SK-N-SH treated with all-trans-retinoic acid at 6 μM for 48 hours (cell line): ENCODE data around the gene COL23A1.
A peak's percentile ranks its signal among the peaks of the same experiment; 100 is the strongest.

Experiments used
- ATAC-seq: fragments of 200-7000 bp; cut with Tn5 transposase; 3 replicates; pipeline ENCODE4 v1.9.1; 2020; ENCODE audit warnings: mild to moderate bottlenecking, moderate library complexity
- ARNTL ChIP-seq: fragments of 450-650 bp; formaldehyde crosslinking; IDR thresholded peaks from 2 replicates; pipeline ENCODE4 v1.5.0; 2020; ENCODE audit warnings: low read depth, mild to moderate bottlenecking, moderate library complexity, borderline replicate concordance
- BACH2 ChIP-seq: fragments of 250-450 bp; sonication (Bioruptor Pico); IDR thresholded peaks from 2 replicates; pipeline ENCODE4 v1.9.0; 2021; ENCODE audit warnings: mild to moderate bottlenecking, borderline replicate concordance
- CSDC2 ChIP-seq: fragments of 250-450 bp; sonication (Bioruptor Pico); IDR thresholded peaks from 2 replicates; pipeline ENCODE4 v1.5.0; 2020; ENCODE audit warnings: mild to moderate bottlenecking, moderate library complexity
- ESRRG ChIP-seq: fragments of 250-450 bp; sonication (Bioruptor Pico); IDR thresholded peaks from 2 replicates; pipeline ENCODE4 v1.6.1; 2021; ENCODE audit warnings: mild to moderate bottlenecking
- GLIS3 ChIP-seq: fragments of 250-450 bp; sonication (Bioruptor Pico); IDR thresholded peaks from 2 replicates; pipeline ENCODE4 v1.5.0; 2020; ENCODE audit warnings: mild to moderate bottlenecking, moderate library complexity
- ISL1 ChIP-seq: fragments of 250-450 bp; sonication (Bioruptor Pico); IDR thresholded peaks from 2 replicates; pipeline ENCODE4 v2.1.2; 2022; ENCODE audit warnings: mild to moderate bottlenecking, moderate library complexity
- PPARA ChIP-seq: fragments of 250-450 bp; sonication (Bioruptor Pico); IDR thresholded peaks from 2 replicates; pipeline ENCODE4 v1.5.0; 2020; ENCODE audit warnings: mild to moderate bottlenecking, borderline replicate concordance
- SNAI2 ChIP-seq: fragments of 250-450 bp; sonication (Bioruptor Pico); IDR thresholded peaks from 2 replicates; pipeline ENCODE4 v1.5.0; 2020; ENCODE audit warnings: mild to moderate bottlenecking, moderate library complexity
- TOX ChIP-seq: fragments of 250-450 bp; sonication (Bioruptor Pico); IDR thresholded peaks from 2 replicates; pipeline ENCODE4 v1.8.0; 2021; ENCODE audit warnings: mild to moderate bottlenecking, moderate library complexity, borderline replicate concordance
- ZC3H10 ChIP-seq: fragments of 250-450 bp; sonication (Bioruptor Pico); IDR thresholded peaks from 2 replicates; pipeline ENCODE4 v1.5.1; 2021; ENCODE audit warnings: mild to moderate bottlenecking, moderate library complexity
- ZFP3 ChIP-seq: fragments of 250-450 bp; sonication (Bioruptor Pico); IDR thresholded peaks from 2 replicates; pipeline ENCODE4 v1.5.0; 2020; ENCODE audit warnings: mild to moderate bottlenecking, moderate library complexity
- ZFP30 ChIP-seq: fragments of 450-650 bp; formaldehyde crosslinking; IDR thresholded peaks from 2 replicates; pipeline ENCODE4 v1.5.0; 2022; ENCODE audit warnings: mild to moderate bottlenecking, moderate library complexity
- ZNF565 ChIP-seq: fragments of 450-650 bp; formaldehyde crosslinking; conservative IDR thresholded peaks from 2 replicates; pipeline ENCODE4 v1.5.0; 2020; ENCODE audit warnings: low read depth, mild to moderate bottlenecking, moderate library complexity
- ZNF70 ChIP-seq: fragments of 450-650 bp; formaldehyde crosslinking; IDR thresholded peaks from 2 replicates; pipeline ENCODE4 v1.5.0; 2020; ENCODE audit warnings: mild to moderate bottlenecking, moderate library complexity
- ZNF8 ChIP-seq: fragments of 450-650 bp; formaldehyde crosslinking; IDR thresholded peaks from 2 replicates; pipeline ENCODE4 v1.5.0; 2020; ENCODE audit warnings: mild to moderate bottlenecking, moderate library complexity
- TF ChIP-seq, protein P1 (sequence below): fragments of 250-450 bp; sonication (Bioruptor Pico); IDR thresholded peaks from 2 replicates; pipeline ENCODE4 v1.8.0; 2020; ENCODE audit warnings: mild to moderate bottlenecking, moderate library complexity, borderline replicate concordance
- TF ChIP-seq, protein P2 (sequence below): fragments of 250-450 bp; sonication (Bioruptor Pico); IDR thresholded peaks from 2 replicates; pipeline ENCODE4 v1.5.0; 2020; ENCODE audit warnings: mild to moderate bottlenecking, moderate library complexity
- TF ChIP-seq, protein P3 (sequence below): fragments of 250-450 bp; sonication (Bioruptor Pico); IDR thresholded peaks from 2 replicates; pipeline ENCODE4 v1.8.0; 2021; ENCODE audit warnings: low read depth, mild to moderate bottlenecking, moderate library complexity, borderline replicate concordance
- TF ChIP-seq, protein P4 (sequence below): fragments of 250-450 bp; sonication (Bioruptor Pico); IDR thresholded peaks from 2 replicates; pipeline ENCODE4 v1.5.1; 2020; ENCODE audit warnings: low read depth, mild to moderate bottlenecking, moderate library complexity
- TF ChIP-seq, protein P5 (sequence below): fragments of 250-450 bp; sonication (Bioruptor Pico); IDR thresholded peaks from 2 replicates; pipeline ENCODE4 v1.5.1; 2021; ENCODE audit warnings: mild to moderate bottlenecking, moderate library complexity

The COL23A1 gene

DNA sequence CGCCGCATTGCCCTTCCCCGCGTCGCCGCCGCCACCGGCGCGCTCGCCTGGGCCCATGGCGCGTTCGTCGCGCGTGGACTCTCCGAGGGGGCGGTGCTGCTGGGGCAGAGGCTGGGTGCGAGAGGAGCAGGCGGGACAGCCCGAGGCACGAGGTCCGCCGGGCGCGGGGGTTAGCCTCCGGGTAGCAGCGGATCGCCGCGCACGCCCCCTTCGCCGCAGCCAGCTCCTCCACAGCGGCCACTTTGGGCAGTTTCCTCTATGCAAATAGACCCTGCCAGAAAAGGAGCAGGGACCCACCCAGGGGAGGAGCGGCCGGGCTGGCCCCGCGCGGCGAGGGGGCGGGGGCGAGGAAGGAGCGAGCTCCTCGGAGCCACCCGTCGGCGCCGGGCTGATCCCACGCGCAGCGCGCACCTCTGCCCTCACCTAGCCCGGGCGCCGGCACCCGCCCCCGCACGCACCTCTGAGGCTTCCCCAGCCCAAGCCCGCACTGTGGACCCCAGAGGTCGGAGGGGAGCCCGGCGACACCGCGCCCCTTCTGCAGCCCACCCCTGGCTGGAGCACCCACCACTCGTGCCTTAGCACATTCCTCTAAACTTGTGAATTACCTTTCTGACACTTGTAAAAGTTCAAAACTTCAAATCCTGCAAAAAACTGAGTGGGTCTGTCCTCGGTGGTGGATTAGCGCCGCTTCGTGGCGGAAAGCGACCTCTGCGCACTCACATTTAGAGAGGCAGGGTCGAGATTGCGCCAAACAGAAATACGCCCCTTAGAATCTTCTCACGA is at the start of gene COL23A1:
TSS of gene COL23A1 (minus strand) at position 253 of the 783 bp plus-strand sequence.
- TF ChIP-seq ZNF70 (CRISPR knock-in tag) (no peak), CSDC2 (CRISPR knock-in tag) (no peak), BACH2 (no peak), ISL1 (CRISPR knock-in tag) (no peak), TOX (CRISPR knock-in tag) (no peak), PPARA (no peak), ESRRG (CRISPR knock-in tag) (no peak), ZC3H10 (no peak), ZFP30 (CRISPR knock-in tag) (no peak), ZNF8 (CRISPR knock-in tag) (no peak), SNAI2 (CRISPR knock-in tag) (no peak), GLIS3 (CRISPR knock-in tag) (no peak), ZFP3 (CRISPR knock-in tag) (no peak)
- TF ChIP-seq, protein P1, sequence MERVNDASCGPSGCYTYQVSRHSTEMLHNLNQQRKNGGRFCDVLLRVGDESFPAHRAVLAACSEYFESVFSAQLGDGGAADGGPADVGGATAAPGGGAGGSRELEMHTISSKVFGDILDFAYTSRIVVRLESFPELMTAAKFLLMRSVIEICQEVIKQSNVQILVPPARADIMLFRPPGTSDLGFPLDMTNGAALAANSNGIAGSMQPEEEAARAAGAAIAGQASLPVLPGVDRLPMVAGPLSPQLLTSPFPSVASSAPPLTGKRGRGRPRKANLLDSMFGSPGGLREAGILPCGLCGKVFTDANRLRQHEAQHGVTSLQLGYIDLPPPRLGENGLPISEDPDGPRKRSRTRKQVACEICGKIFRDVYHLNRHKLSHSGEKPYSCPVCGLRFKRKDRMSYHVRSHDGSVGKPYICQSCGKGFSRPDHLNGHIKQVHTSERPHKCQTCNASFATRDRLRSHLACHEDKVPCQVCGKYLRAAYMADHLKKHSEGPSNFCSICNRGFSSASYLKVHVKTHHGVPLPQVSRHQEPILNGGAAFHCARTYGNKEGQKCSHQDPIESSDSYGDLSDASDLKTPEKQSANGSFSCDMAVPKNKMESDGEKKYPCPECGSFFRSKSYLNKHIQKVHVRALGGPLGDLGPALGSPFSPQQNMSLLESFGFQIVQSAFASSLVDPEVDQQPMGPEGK (CRISPR knock-in tag): no peak
- TF ChIP-seq, protein P2, sequence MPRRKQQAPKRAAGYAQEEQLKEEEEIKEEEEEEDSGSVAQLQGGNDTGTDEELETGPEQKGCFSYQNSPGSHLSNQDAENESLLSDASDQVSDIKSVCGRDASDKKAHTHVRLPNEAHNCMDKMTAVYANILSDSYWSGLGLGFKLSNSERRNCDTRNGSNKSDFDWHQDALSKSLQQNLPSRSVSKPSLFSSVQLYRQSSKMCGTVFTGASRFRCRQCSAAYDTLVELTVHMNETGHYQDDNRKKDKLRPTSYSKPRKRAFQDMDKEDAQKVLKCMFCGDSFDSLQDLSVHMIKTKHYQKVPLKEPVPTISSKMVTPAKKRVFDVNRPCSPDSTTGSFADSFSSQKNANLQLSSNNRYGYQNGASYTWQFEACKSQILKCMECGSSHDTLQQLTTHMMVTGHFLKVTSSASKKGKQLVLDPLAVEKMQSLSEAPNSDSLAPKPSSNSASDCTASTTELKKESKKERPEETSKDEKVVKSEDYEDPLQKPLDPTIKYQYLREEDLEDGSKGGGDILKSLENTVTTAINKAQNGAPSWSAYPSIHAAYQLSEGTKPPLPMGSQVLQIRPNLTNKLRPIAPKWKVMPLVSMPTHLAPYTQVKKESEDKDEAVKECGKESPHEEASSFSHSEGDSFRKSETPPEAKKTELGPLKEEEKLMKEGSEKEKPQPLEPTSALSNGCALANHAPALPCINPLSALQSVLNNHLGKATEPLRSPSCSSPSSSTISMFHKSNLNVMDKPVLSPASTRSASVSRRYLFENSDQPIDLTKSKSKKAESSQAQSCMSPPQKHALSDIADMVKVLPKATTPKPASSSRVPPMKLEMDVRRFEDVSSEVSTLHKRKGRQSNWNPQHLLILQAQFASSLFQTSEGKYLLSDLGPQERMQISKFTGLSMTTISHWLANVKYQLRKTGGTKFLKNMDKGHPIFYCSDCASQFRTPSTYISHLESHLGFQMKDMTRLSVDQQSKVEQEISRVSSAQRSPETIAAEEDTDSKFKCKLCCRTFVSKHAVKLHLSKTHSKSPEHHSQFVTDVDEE (CRISPR knock-in tag): no peak
- TF ChIP-seq, protein P3, sequence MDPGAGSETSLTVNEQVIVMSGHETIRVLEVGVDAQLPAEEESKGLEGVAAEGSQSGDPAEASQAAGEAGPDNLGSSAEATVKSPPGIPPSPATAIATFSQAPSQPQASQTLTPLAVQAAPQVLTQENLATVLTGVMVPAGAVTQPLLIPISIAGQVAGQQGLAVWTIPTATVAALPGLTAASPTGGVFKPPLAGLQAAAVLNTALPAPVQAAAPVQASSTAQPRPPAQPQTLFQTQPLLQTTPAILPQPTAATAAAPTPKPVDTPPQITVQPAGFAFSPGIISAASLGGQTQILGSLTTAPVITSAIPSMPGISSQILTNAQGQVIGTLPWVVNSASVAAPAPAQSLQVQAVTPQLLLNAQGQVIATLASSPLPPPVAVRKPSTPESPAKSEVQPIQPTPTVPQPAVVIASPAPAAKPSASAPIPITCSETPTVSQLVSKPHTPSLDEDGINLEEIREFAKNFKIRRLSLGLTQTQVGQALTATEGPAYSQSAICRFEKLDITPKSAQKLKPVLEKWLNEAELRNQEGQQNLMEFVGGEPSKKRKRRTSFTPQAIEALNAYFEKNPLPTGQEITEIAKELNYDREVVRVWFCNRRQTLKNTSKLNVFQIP (CRISPR knock-in tag): no peak
- TF ChIP-seq, protein P4, sequence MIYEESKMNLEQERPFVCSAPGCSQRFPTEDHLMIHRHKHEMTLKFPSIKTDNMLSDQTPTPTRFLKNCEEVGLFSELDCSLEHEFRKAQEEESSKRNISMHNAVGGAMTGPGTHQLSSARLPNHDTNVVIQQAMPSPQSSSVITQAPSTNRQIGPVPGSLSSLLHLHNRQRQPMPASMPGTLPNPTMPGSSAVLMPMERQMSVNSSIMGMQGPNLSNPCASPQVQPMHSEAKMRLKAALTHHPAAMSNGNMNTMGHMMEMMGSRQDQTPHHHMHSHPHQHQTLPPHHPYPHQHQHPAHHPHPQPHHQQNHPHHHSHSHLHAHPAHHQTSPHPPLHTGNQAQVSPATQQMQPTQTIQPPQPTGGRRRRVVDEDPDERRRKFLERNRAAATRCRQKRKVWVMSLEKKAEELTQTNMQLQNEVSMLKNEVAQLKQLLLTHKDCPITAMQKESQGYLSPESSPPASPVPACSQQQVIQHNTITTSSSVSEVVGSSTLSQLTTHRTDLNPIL (CRISPR knock-in tag): no peak
- TF ChIP-seq, protein P5, sequence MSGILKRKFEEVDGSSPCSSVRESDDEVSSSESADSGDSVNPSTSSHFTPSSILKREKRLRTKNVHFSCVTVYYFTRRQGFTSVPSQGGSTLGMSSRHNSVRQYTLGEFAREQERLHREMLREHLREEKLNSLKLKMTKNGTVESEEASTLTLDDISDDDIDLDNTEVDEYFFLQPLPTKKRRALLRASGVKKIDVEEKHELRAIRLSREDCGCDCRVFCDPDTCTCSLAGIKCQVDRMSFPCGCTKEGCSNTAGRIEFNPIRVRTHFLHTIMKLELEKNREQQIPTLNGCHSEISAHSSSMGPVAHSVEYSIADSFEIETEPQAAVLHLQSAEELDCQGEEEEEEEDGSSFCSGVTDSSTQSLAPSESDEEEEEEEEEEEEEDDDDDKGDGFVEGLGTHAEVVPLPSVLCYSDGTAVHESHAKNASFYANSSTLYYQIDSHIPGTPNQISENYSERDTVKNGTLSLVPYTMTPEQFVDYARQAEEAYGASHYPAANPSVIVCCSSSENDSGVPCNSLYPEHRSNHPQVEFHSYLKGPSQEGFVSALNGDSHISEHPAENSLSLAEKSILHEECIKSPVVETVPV: no peak
- ATAC-seq: peak; percentile 66

- TF ChIP-seq ESRRG (CRISPR knock-in tag) (no peak), ZNF70 (CRISPR knock-in tag) (no peak), ARNTL (no peak), ZC3H10 (no peak), PPARA (no peak), ZNF565 (CRISPR knock-in tag) (no peak), ZFP30 (CRISPR knock-in tag) (no peak), CSDC2 (CRISPR knock-in tag) (no peak), GLIS3 (CRISPR knock-in tag) (no peak), ISL1 (CRISPR knock-in tag) (no peak), TOX (CRISPR knock-in tag) (no peak), BACH2 (no peak)
- TF ChIP-seq, protein P1 (CRISPR knock-in tag): no peak
- TF ChIP-seq, protein P4 (CRISPR knock-in tag): no peak
- TF ChIP-seq, protein P5: no peak
- ATAC-seq: no peak
Measured at GRCh38 chr5:178637356-178638074, 47.3 kb upstream of the COL23A1 start.
